NCI-H510A treated with DMSO at 0.1 percent for 48 hours (cell line): ENCODE results near the gene FAXC.
"Not testable (repeated sequence)": the region's sequence is repeated elsewhere in the genome, so short reads cannot be mapped to it uniquely, and the experiment has no call there.

ENCODE experiments used
- DNase-seq: peaks from one replicate; lab custom pipeline; 2025; lab: John Stamatoyannopoulos, UW

Gene FAXC

GRCh38 chr6:99341862-99342455, 7.5 kb downstream of the FAXC start:
- no peak for DNase-seq

- no peak for DNase-seq
Measured at GRCh38 chr6:99338188-99338587, 11.3 kb downstream of the FAXC start.

GRCh38 chr6:99335298-99335697, 14.2 kb downstream of the FAXC start:
- DNase-seq, result not testable (repeated sequence)

DNA sequence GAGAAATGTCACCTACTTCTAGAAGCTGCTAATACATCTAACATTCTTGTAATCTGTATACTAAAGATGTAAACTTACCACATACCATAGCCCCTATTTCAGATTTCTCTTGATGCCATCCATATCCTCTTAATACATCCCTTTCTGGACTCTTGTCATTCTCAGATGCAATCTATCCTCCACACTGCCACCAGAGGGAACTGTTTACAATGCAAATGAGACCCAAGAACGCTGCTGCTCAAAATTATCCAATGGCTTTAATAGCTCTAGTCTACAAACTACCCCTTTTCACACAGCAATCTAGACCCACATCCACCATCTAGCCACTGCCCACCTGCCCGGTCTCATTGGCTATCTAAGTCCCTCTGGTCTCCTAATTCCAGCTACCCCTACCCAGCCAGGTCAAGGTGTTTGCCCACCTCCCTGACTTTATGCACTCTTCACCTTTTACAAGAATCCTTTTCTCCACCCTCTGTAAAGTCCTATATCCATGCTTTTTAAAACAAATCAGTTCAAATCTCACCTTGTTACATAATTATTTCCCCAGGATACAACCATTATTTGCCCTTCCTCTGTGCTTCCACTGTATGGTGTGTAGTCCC, 14.8 kb downstream of the FAXC start:
- peak; percentile 48 for DNase-seq

- no peak for DNase-seq
Measured at GRCh38 chr6:99333068-99333467, 16.4 kb downstream of the FAXC start.

GRCh38 chr6:99331531-99331930, 17.9 kb downstream of the FAXC start:
- DNase-seq, result no peak

- DNase-seq, result peak; percentile 1
Measured at GRCh38 chr6:99330159-99330558, 19.3 kb downstream of the FAXC start.

DNA sequence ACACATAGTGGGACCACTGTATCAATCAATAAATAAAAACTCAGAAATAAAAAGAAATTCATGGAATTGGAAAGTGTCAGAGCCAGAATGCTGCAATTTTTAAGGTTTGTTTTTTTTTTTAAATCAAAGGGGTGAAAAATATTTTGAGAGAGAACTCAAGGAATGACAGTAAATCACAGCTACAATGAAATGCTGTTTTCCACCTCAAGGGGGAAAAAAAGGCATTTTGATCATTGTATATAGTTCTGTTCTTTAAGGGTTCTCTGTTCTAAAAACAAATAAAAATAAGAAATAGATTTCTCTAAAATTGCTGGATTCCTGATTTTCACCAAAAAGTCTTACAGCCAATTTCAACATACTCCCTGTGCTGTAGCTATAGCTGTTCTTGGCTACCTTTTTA, 24.5 kb downstream of the FAXC start:
- no peak for DNase-seq

DNA sequence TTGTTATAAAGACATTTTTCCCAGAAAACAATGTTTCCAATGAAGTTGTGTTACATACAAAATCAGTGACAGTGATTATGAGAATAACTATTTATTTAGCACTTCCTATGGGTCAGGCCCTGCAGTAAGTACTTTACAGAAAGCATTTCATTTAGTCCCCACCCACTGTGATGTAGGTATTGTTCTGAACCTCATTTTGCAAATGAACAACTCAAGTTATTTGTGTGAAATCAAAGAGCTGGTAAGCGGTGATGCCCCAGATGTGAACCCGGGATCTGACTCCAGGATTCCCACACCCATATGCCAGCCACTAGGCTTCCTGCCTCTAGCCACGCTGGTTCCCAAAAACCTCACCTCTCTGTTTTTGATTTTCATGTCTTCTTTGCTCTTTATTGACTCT, 30.9 kb downstream of the FAXC start:
- DNase-seq, result no peak

DNA sequence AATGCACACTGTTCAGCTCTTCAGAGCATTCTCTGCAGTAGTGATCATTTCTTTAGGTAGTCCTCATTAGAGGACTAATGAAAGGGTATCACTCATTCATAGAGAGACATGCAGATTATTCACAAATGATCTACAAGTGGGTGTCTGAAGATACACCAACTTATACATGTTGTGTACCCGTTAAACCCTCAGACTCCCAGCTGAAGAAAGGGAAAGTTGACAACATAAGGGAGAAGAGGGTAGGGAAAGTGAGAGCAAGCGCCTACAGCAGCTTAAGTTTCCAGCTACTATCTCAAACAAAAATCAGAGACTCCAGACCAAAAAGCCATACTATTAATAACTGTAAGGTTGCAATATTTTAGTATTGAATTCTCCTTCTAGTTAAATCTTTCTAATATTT, 37.1 kb downstream of the FAXC start:
- no peak for DNase-seq

- DNase-seq, result no peak
Measured at GRCh38 chr6:99310553-99310952, 38.9 kb downstream of the FAXC start.

DNA sequence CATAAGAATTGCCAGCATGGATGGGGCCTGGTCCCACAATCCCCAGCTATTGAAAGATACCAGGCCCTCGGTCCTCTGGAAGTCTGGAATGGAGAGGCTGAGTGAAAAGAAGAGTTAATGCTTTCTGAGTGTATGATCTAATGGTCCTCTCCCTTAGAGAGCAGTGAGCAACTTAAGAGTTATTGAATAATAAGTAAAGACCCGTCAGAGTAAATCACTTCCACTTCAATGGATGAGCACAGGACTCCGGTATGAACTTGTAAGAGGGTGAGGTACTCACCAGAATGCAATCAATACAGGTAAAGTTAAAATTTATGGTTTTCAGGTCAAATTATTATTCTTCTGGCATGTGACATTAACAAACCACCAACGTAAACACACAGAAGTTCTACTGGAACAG, 39.9 kb downstream of the FAXC start:
- no peak for DNase-seq

GRCh38 chr6:99308788-99309187, 40.7 kb downstream of the FAXC start:
- no peak for DNase-seq

DNA sequence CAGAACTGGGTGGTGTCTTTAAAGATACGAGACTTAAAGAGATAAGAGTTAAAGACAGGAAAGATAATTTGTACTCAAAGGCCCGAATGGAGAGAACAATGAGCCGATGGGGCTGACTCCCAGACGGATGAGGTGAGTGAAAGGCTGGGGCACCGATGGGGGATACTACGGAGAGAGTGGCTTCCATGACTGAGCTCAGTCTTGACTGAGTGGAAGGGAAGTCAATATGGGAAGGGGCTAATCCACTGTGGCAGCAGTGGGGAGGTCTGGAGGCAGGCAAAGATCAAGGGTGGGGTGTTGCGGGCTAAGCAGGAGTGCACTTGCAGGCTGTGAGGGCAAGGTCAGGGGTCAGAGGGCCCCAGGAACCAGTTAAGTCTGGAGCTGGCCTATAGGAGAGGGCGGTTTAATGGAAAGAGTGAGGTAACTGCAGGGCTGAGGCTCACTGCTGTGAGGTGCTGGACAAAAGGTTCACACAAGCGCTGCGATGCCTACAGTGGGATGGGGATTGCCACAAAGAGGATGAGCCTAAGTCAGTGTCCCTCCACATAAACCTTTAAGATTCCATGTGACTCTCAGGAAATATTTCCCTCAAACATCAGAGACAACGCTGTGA, 42.1 kb downstream of the FAXC start:
- DNase-seq, result no peak

DNA sequence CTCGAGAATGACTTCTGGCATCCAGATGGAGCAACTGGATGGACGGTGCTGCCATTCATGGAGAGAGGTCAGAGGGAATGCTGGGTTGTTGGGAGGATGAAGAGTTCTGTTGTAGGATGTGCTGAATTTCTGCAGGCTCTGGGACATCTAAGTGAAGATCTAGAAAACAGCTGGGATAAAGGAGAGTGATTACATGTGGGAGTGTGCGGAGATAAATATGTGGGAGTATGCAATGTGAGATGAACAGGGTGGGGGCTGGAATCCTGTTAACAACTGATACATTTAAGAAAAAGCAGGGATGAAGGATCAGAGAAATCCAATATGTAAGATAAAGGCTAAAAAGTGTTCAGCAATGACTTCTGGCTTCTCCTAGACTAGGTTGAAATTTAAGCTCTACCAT, 43.1 kb downstream of the FAXC start:
- no peak for DNase-seq

DNA sequence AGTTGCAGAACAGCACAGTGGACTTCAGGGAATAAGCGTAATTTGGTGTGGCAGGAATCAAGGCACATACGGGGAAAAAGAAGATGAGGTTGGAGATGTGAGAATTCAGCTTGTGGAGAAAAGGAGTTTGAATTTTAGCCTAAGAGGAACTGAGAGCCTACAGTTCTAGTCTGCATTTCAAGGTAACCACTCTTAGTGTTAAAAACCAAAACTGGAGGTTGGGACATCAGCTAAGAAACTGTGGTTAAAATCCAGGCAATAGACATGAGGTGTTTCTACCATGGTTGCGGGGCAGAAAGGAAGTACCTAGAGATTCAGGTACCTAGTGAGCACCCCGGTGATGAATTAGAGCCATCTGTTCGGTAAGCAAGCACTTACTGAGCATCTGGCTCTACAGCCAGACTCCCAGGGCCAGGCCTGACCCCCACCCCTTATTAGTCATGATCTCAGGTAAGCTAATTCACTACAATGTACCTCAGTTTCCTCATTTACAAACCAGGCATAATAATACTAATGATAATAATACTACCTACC, 44.4 kb downstream of the FAXC start:
- DNase-seq, result no peak

- no peak for DNase-seq
Measured at GRCh38 chr6:99297415-99297814, 52.1 kb downstream of the FAXC start.

DNA sequence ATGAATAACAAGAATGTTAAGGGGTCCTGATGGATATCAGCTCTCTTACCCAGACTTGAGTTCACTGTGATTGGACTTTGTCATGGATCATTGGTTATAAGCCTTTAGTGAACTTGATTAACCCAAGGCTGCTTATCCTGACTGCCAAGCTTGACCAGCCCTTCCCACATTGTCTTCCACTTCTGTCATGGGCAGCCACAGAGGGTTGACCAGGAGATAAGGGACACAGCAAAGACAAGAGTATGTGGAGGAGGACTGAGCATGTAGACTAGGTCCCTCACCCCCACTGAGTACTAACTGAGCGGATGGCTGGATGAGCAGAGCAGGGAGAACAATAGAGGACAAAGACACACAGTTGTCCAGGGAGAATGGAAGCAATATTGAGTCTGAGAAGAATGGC, 52.5 kb downstream of the FAXC start:
- DNase-seq, result no peak

DNA sequence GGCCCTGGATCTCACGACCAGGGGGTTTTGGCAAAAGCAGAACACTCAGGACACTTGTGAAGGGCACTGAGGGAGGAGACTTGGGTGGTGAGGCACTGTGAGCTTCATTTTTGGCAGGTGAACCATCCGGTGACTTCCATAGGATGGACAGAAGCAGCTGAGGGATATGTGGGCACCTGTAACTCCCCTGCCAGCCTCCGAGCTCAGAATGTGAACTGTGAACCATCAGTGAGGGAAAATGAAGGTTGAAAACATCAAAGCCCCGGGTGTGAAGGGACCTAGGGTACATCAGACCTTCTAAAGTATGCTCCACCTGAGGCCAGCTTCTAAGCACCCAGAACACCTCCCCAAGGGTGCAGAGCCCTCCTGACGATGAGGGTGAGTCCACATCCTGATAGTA, 53.2 kb downstream of the FAXC start:
- DNase-seq, result no peak

DNA sequence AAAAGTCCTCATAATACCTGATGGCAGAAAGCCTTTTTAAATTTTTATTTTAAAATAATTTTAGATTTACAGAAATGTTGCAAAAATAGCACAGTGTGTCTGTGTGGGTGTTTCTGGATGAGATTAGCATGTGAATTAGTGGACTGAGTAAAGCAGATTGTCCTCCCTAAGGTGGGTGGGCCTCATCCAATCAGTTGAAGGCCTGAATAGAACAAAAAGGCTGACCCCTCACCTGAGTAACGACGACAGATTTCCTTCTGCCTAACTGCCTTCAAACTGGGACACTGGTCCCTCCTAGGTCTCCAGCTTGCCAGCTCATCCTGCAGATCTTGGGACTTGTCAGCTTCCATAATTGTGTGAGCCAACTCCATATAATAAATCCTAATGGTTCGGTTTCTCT, 54.2 kb downstream of the FAXC start:
- no peak for DNase-seq

- DNase-seq, result no peak
Measured at GRCh38 chr6:99294786-99295185, 54.7 kb downstream of the FAXC start.

DNA sequence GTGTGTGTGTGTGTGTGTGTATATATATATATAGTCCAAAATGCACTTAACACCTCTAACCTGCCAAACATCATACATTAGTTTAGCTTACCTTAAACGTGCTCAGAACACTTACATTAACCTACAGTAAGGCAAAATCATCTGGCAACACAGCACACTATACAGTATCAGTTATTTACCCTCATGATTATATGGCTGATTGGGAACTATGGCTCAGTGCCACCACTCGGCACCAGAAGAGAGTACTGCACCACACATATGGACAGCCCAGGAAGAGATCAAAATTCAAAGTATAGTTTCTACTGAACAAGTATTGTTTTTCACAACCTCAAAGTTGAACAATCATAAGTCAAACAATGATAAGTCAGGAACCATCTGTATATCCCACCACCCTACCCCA, 59.8 kb downstream of the FAXC start:
- DNase-seq, result no peak

- DNase-seq, result no peak
Measured at GRCh38 chr6:99288668-99289067, 60.8 kb downstream of the FAXC start.

GRCh38 chr6:99287523-99287922, 62.0 kb downstream of the FAXC start:
- DNase-seq, result no peak
